Suprapubic skin (tissue), 4 donors: ENCODE data around the gene GK. TPM values are rescaled to one million over a fixed set of nuclear protein-coding genes. Genes with fewer than 3 reads are reported as not detected.

Experiments used
- DNase-seq, 2 donors: peaks; one replicate each; pipeline ENCODE4 v3.0.0-alpha.2; 2019; ENCODE audit warnings: low spot score in 2 of 2
- H3K27ac ChIP-seq: fragments of 200-600 bp; sonication (generic); one replicate; pipeline ENCODE4 v1.5.1; 2019
- H3K27me3 ChIP-seq: fragments of 200-600 bp; sonication (generic); one replicate; pipeline ENCODE4 v1.5.1; 2019
- H3K36me3 ChIP-seq: fragments of 200-600 bp; sonication (generic); one replicate; pipeline ENCODE4 v1.5.1; 2019
- H3K4me1 ChIP-seq: fragments of 200-600 bp; sonication (generic); one replicate; pipeline ENCODE4 v1.5.1; 2019
- H3K4me3 ChIP-seq: fragments of 200-600 bp; sonication (generic); one replicate; pipeline ENCODE4 v1.5.1; 2019; ENCODE audit warnings: mild to moderate bottlenecking
- H3K9me3 ChIP-seq: fragments of 200-600 bp; sonication (generic); one replicate; pipeline ENCODE4 v1.5.1; 2019
- EP300 ChIP-seq: sonication (generic); formaldehyde crosslinking; IDR thresholded peaks from one replicate; pipeline ENCODE4 v1.6.1; 2017; ENCODE audit warnings: antibody characterized with exemption
- POLR2A ChIP-seq, 2 donors: fragments of 450-650 bp; IDR thresholded peaks; one replicate each; pipeline ENCODE4 v1.6.1; 2017; ENCODE audit warnings: antibody characterized with exemption in 2 of 2, mild to moderate bottlenecking in 2 of 2, moderate library complexity in 2 of 2
- POLR2AphosphoS5 ChIP-seq, 3 donors: sonication (generic); formaldehyde crosslinking; IDR thresholded peaks; one replicate each; pipeline ENCODE4 v1.6.1; 2017; ENCODE audit warnings: antibody characterized with exemption in 3 of 3
- WGBS: methylation state at CpG from one replicate; pipeline ENCODE4 v1.1.5; 2018; 5-methylcytosine and 5-hydroxymethylcytosine counted together
- total RNA-seq, 4 donors: library from RNA; depleted of rRNA; stranded (reverse); fragments of >200 nt; gene quantifications; one replicate each; pipeline ENCODE4 v1.1.0, GENCODE V29; 2016
- TF ChIP-seq, protein P1 (sequence below), 2 donors: fragments of 200-600 bp in 1 of 2; fragments of 450-650 bp in 1 of 2; sonication (generic) in 1 of 2; IDR thresholded peaks; one replicate each; pipeline ENCODE4 v1.5.1; 2016 to 2019; ENCODE audit warnings: antibody characterized with exemption in 2 of 2, mild to moderate bottlenecking in 1 of 2, moderate library complexity in 1 of 2

The GK gene
- 10 to 100 TPM in 1 of 4 donors, 1 to 10 TPM in 3; 6.2 to 10.1 (median 8.8) TPM for total RNA-seq

DNA sequence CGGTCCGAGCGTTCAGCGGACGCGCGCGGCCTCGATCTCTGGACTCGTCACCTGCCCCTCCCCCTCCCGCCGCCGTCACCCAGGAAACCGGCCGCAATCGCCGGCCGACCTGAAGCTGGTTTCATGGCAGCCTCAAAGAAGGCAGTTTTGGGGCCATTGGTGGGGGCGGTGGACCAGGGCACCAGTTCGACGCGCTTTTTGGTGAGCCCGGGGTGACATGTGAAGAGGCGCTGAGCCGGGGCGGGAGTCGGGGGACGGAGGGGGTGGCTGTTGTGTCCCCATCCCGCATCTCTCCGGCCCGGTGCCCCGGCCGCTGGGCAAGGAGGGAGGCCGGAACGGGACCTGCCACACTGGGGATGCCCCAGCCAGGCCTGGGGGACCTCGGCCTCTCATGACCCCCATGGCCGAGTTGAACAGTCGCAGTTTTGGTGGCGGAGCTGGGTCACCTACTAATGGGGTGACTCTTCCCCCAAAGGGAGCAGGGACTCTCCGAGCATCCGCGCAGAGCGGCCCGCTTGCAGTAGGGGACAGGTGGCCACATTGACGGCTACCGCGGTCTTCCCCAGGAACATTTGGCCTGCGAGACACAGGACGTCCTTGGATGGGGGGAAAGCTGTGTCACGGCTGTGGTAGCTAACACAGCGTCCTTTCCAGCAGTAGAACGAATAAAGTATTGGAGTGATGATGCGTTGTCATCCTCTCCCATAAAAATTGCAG, at the start of gene GK:
GK (plus strand) TSS at position 9 of the 717 bp plus-strand sequence; CDS start at position 124, 115 bp downstream.
- TF ChIP-seq POLR2AphosphoS5 (IDR thresholded peaks at IDR 0.05), result no peak
- peaks cover 12% of the 10 kb centered on the region for H3K4me1 ChIP-seq
- H3K4me3 ChIP-seq, result peak within 1 kb of the TSS; percentile 63
- WGBS, result 50% methylated on average over 17 of the region's 53 CpGs
- H3K36me3 ChIP-seq, result no peaks in the 10 kb centered on the region
- H3K27me3 ChIP-seq, result no peaks in the 10 kb centered on the region
- no peaks in the 10 kb centered on the region for H3K9me3 ChIP-seq
- peak in 1 of 2 donors; percentile 67 for DNase-seq
- peak within 1 kb of the TSS; percentile 72 for H3K27ac ChIP-seq

DNA sequence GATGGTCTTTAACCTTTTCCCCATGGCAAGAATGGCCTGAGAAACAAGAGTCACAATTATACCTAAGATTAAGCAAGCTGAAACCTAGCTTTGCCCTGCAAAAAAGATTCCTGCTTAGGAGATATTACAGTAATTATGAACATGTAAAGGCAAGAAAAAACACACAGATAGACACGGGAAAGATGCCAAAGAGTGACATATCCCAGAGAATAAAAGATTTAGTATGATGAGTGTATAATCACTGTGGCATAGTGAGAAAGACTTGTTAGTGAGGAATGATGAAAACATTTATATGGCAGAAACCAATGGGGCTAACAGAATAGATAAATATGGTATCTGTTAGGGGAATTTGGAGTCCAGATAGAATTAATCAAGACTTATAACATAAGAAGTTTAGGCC, 46.1 kb upstream of the GK start:
- WGBS, result 26% methylated on average over 1 of the region's 1 CpG
- Histone ChIP-seq H3K4me1 (no peaks in the 10 kb centered on the region), H3K36me3 (no peaks in the 10 kb centered on the region), H3K27ac (no peak overlapping the region), H3K4me3 (no peak overlapping the region), H3K27me3 (no peaks in the 10 kb centered on the region), H3K9me3 (no peaks in the 10 kb centered on the region)
- DNase-seq, result no peak
- TF ChIP-seq, protein P1, sequence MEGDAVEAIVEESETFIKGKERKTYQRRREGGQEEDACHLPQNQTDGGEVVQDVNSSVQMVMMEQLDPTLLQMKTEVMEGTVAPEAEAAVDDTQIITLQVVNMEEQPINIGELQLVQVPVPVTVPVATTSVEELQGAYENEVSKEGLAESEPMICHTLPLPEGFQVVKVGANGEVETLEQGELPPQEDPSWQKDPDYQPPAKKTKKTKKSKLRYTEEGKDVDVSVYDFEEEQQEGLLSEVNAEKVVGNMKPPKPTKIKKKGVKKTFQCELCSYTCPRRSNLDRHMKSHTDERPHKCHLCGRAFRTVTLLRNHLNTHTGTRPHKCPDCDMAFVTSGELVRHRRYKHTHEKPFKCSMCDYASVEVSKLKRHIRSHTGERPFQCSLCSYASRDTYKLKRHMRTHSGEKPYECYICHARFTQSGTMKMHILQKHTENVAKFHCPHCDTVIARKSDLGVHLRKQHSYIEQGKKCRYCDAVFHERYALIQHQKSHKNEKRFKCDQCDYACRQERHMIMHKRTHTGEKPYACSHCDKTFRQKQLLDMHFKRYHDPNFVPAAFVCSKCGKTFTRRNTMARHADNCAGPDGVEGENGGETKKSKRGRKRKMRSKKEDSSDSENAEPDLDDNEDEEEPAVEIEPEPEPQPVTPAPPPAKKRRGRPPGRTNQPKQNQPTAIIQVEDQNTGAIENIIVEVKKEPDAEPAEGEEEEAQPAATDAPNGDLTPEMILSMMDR (IDR thresholded peaks at IDR 0.05), result no peak

DNA sequence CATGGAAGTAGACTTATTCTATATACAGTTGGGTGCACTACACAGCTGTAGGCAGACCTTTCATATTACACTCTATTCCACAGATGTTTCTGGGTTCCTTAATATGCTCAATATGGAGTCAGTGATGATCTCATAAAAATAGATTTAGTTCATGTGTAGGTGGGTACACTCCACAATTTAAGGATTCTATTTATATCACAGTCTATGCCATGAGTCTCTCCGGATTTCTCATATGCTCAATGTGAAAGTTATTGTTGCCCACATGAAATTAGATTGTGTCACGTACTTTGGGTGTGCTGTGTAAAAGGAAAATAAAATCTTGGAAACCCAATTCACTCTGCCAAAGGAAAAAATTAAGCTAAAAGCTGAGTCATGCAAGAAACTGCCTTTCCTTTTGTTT, 43.2 kb upstream of the GK start:
- DNase-seq, result no peak
- no peak overlapping the region for H3K4me3 ChIP-seq
- H3K36me3 ChIP-seq, result no peaks in the 10 kb centered on the region
- no peaks in the 10 kb centered on the region for H3K4me1 ChIP-seq
- no peak overlapping the region for H3K27ac ChIP-seq
- H3K27me3 ChIP-seq, result no peaks in the 10 kb centered on the region
- H3K9me3 ChIP-seq, result no peaks in the 10 kb centered on the region
- TF ChIP-seq EP300 (no peak), POLR2AphosphoS5 (IDR thresholded peaks at IDR 0.05) (no peak), POLR2A (IDR thresholded peaks at IDR 0.05) (no peak)
- TF ChIP-seq, protein P1 (IDR thresholded peaks at IDR 0.05), result no peak
- WGBS, result 32% methylated on average over 2 of the region's 2 CpGs

DNA sequence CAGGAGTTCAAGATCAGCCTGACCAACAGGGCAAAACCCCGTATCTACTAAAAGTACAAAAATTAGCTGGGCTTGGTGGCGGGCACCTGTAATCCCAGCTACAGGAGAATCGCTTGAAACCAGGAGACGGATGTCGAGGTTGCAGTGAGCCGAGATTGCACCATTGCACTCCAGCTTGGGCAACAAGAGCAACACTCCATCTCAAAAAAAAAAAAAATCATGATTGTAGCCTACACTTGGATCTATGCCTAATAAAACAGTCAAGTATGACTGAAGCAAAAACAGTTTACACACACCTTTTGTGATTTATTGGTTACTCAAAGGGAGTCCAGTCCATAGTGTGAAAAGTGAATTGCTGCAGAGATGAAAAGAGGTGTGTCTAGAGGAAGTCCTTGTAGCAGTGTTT, 41.0 kb upstream of the GK start:
- WGBS, result 84% methylated on average over 6 of the region's 6 CpGs
- H3K27ac ChIP-seq, result no peak overlapping the region
- no peaks in the 10 kb centered on the region for H3K36me3 ChIP-seq
- H3K4me1 ChIP-seq, result no peaks in the 10 kb centered on the region
- DNase-seq, result no peak
- no peak overlapping the region for H3K4me3 ChIP-seq
- TF ChIP-seq, protein P1 (IDR thresholded peaks at IDR 0.05), result no peak
- TF ChIP-seq POLR2A (IDR thresholded peaks at IDR 0.05), result no peak
- no peak for TF ChIP-seq EP300
- no peak for TF ChIP-seq POLR2AphosphoS5 (IDR thresholded peaks at IDR 0.05)
- H3K27me3 ChIP-seq, result no peaks in the 10 kb centered on the region
- no peaks in the 10 kb centered on the region for H3K9me3 ChIP-seq

DNA sequence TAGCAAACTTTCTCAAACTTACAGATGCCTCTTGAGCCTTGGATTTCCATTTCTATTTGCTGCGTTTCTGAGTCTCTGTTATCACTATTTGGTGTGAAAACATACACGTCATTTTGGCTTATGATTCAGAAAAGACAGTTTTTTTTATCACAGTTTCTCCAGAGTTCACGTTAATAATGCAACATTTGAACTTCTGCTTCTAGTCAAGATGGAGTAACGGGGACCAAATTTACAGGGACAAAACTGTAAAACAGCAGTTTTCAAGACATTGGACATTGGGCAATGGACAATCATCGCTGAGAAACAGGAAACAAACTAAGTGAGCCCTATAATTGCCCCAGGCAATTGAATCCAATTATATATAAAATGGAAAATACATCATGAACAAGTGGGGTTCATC, 39.5 kb upstream of the GK start:
- WGBS, result 60% methylated on average over 5 of the region's 5 CpGs
- no peak overlapping the region for H3K27ac ChIP-seq
- no peaks in the 10 kb centered on the region for H3K4me1 ChIP-seq

More for the DNA sequence above, 39.5 kb upstream of the GK start:
- H3K4me3 ChIP-seq, result no peak overlapping the region
- H3K9me3 ChIP-seq, result no peaks in the 10 kb centered on the region
- no peaks in the 10 kb centered on the region for H3K27me3 ChIP-seq
- H3K36me3 ChIP-seq, result no peaks in the 10 kb centered on the region
- DNase-seq, result no peak
- no peak for TF ChIP-seq POLR2AphosphoS5 (IDR thresholded peaks at IDR 0.05)
- no peak for TF ChIP-seq POLR2A (IDR thresholded peaks at IDR 0.05)
- TF ChIP-seq EP300, result no peak
- TF ChIP-seq, protein P1 (IDR thresholded peaks at IDR 0.05), result no peak
